ENCODE data around the gene SNRPB.

The SNRPB gene

GRCh38 chr20:2470423-2471193 lies at the start of gene SNRPB:
Gene SNRPB, minus strand, starts transcription at chr20:2470789. Its CDS starts 99 bp downstream, at chr20:2470690.
- peaks cover 28% of the 10 kb centered on the region for H3K36me3 ChIP-seq (replicated peaks)
- H3K27ac ChIP-seq = peak within 1 kb of the TSS; percentile 84
- peak within 1 kb of the TSS; percentile 95 for H3K4me3 ChIP-seq (ENCODE audit: low read depth, low read length)
- in situ Hi-C loops (cut with HindIII; ENCODE audit: low pct_ligation_motif_present, low sequenced_read_pairs) = no loop called here
- peak; percentile 97 for DNase-seq
- H3K27me3 ChIP-seq (replicated peaks) = no peaks in the 10 kb centered on the region
- TF ChIP-seq CTCF (IDR thresholded peaks at IDR 0.05; ENCODE audit: low read depth, low read length, missing control alignments) = no peak

- Histone ChIP-seq H3K27me3 (replicated peaks) (no peaks in the 10 kb centered on the region), H3K4me3 (ENCODE audit: low read depth, low read length) (no peak overlapping the region), H3K36me3 (replicated peaks) (no peaks in the 10 kb centered on the region), H3K27ac (no peak overlapping the region)
- in situ Hi-C loops (cut with HindIII; ENCODE audit: low pct_ligation_motif_present, low sequenced_read_pairs) = no loop called here
- peak; percentile 27 for DNase-seq
- TF ChIP-seq CTCF (IDR thresholded peaks at IDR 0.05; ENCODE audit: low read depth, low read length, missing control alignments) = no peak
Measured at GRCh38 chr20:2519115-2519809, 48.7 kb upstream of the SNRPB start.

GRCh38 chr20:2518558-2518957 lies 48.0 kb upstream of the SNRPB start:
- Histone ChIP-seq H3K36me3 (replicated peaks) (no peaks in the 10 kb centered on the region), H3K4me3 (ENCODE audit: low read depth, low read length) (no peak overlapping the region), H3K27me3 (replicated peaks) (no peaks in the 10 kb centered on the region), H3K27ac (no peak overlapping the region)
- no peak for TF ChIP-seq CTCF (IDR thresholded peaks at IDR 0.05; ENCODE audit: low read depth, low read length, missing control alignments)
- in situ Hi-C loops (cut with HindIII; ENCODE audit: low pct_ligation_motif_present, low sequenced_read_pairs) = no loop called here
- DNase-seq = no peak

- in situ Hi-C loops (cut with HindIII; ENCODE audit: low pct_ligation_motif_present, low sequenced_read_pairs) = no loop called here
- Histone ChIP-seq H3K27me3 (replicated peaks) (no peaks in the 10 kb centered on the region), H3K27ac (no peak overlapping the region), H3K4me3 (ENCODE audit: low read depth, low read length) (no peak overlapping the region), H3K36me3 (replicated peaks) (no peaks in the 10 kb centered on the region)
- no peak for DNase-seq
- no peak for TF ChIP-seq CTCF (IDR thresholded peaks at IDR 0.05; ENCODE audit: low read depth, low read length, missing control alignments)
Measured at GRCh38 chr20:2518096-2518495, 47.5 kb upstream of the SNRPB start.

GRCh38 chr20:2516399-2516798 lies 45.8 kb upstream of the SNRPB start:
- no peak for TF ChIP-seq CTCF (IDR thresholded peaks at IDR 0.05; ENCODE audit: low read depth, low read length, missing control alignments)
- DNase-seq = no peak
- Histone ChIP-seq H3K4me3 (ENCODE audit: low read depth, low read length) (no peak overlapping the region), H3K36me3 (replicated peaks) (no peaks in the 10 kb centered on the region), H3K27ac (no peak overlapping the region), H3K27me3 (replicated peaks) (no peaks in the 10 kb centered on the region)
- in situ Hi-C loops (cut with HindIII; ENCODE audit: low pct_ligation_motif_present, low sequenced_read_pairs) = no loop called here

All from brain microvascular endothelial cell (primary cell).